Measurements from ENCODE around the gene SEZ6L2.

SEZ6L2 gene

GRCh38 chr16:29852654-29853053 is 46.7 kb downstream of the SEZ6L2 start:
- DNase-seq: no peak
- no peak for TF ChIP-seq CTCF (IDR thresholded peaks at IDR 0.05; ENCODE audit: low read depth, low read length)
- H3K36me3 ChIP-seq: no peaks in the 10 kb centered on the region
- no peaks in the 10 kb centered on the region for H3K9me3 ChIP-seq (ENCODE audit: severe bottlenecking)
- no peak overlapping the region for H3K27ac ChIP-seq
- H3K4me3 ChIP-seq (ENCODE audit: low read depth, low read length): no peak overlapping the region
- H3K27me3 ChIP-seq (ENCODE audit: insufficient read depth, low read depth, severe bottlenecking): no peaks in the 10 kb centered on the region

- H3K36me3 ChIP-seq: no peaks in the 10 kb centered on the region
- H3K9me3 ChIP-seq (ENCODE audit: severe bottlenecking): no peaks in the 10 kb centered on the region
- H3K27ac ChIP-seq: no peak overlapping the region
- TF ChIP-seq CTCF (IDR thresholded peaks at IDR 0.05; ENCODE audit: low read depth, low read length): no peak
- no peak for DNase-seq
- no peaks in the 10 kb centered on the region for H3K27me3 ChIP-seq (ENCODE audit: insufficient read depth, low read depth, severe bottlenecking)
- H3K4me3 ChIP-seq (ENCODE audit: low read depth, low read length): no peak overlapping the region
Measured at GRCh38 chr16:29850998-29851397, 48.4 kb downstream of the SEZ6L2 start.

- no peaks in the 10 kb centered on the region for H3K9me3 ChIP-seq (ENCODE audit: severe bottlenecking)
- no peak for DNase-seq
- H3K27me3 ChIP-seq (ENCODE audit: insufficient read depth, low read depth, severe bottlenecking): no peaks in the 10 kb centered on the region
- H3K4me3 ChIP-seq (ENCODE audit: low read depth, low read length): no peak overlapping the region
- no peak for TF ChIP-seq CTCF (IDR thresholded peaks at IDR 0.05; ENCODE audit: low read depth, low read length)
- H3K36me3 ChIP-seq: no peaks in the 10 kb centered on the region
- no peak overlapping the region for H3K27ac ChIP-seq
Measured at GRCh38 chr16:29849505-29849904, 49.8 kb downstream of the SEZ6L2 start.

GRCh38 chr16:29848420-29849297 is 50.7 kb downstream of the SEZ6L2 start:
- Histone ChIP-seq H3K9me3 (ENCODE audit: severe bottlenecking) (no peaks in the 10 kb centered on the region), H3K36me3 (no peaks in the 10 kb centered on the region), H3K27ac (no peak overlapping the region), H3K27me3 (ENCODE audit: insufficient read depth, low read depth, severe bottlenecking) (no peaks in the 10 kb centered on the region), H3K4me3 (ENCODE audit: low read depth, low read length) (no peak overlapping the region)
- DNase-seq: peak; percentile 85
- TF ChIP-seq CTCF (IDR thresholded peaks at IDR 0.05; ENCODE audit: low read depth, low read length): peak; percentile 99

GRCh38 chr16:29845656-29846055 is 53.7 kb downstream of the SEZ6L2 start:
- Histone ChIP-seq H3K4me3 (ENCODE audit: low read depth, low read length) (no peak overlapping the region), H3K27ac (no peak overlapping the region), H3K36me3 (no peaks in the 10 kb centered on the region), H3K9me3 (ENCODE audit: severe bottlenecking) (no peaks in the 10 kb centered on the region), H3K27me3 (ENCODE audit: insufficient read depth, low read depth, severe bottlenecking) (no peaks in the 10 kb centered on the region)
- no peak for DNase-seq
- no peak for TF ChIP-seq CTCF (IDR thresholded peaks at IDR 0.05; ENCODE audit: low read depth, low read length)
